Upper lobe of left lung (tissue), 6 donors: ENCODE measurements around the gene SFN. TPM values are rescaled to one million over a fixed set of nuclear protein-coding genes. Genes with fewer than 3 reads are reported as not detected.
A peak's percentile ranks its signal among the peaks of the same experiment; 100 is the strongest.

ENCODE experiments used
- ATAC-seq, 2 donors: fragments of 200-7000 bp; cut with Tn5 transposase; one replicate each; pipeline ENCODE4 v1.9.1; 2022; ENCODE audit warnings: mild to moderate bottlenecking in 2 of 2, moderate library complexity in 2 of 2; ENCODE audit not compliant: low FRiP score in 2 of 2
- DNase-seq, 2 donors: peaks; one replicate each; pipeline ENCODE4 v3.0.0-alpha.2; 2019 to 2020
- H3K27ac ChIP-seq, 4 donors: fragments of 200-600 bp; sonication (generic); one replicate each; pipeline ENCODE4 v1.5.1; 2016 to 2019
- H3K27me3 ChIP-seq, 4 donors: fragments of 200-600 bp; sonication (generic); one replicate each; pipeline ENCODE4 v1.5.1; 2017 to 2019
- H3K36me3 ChIP-seq, 4 donors: fragments of 200-600 bp; sonication (generic); one replicate each; pipeline ENCODE4 v1.5.1; 2016 to 2019
- H3K4me1 ChIP-seq, 4 donors: fragments of 200-600 bp; sonication (generic); one replicate each; pipeline ENCODE4 v1.5.1; 2018 to 2019
- H3K4me3 ChIP-seq, 4 donors: fragments of 200-600 bp; sonication (generic); one replicate each; pipeline ENCODE4 v1.5.1; 2017 to 2019; ENCODE audit warnings: mild to moderate bottlenecking in 2 of 4, moderate library complexity in 1 of 4
- H3K9me3 ChIP-seq, 4 donors: fragments of 200-600 bp; sonication (generic); one replicate each; pipeline ENCODE4 v1.5.1; 2018 to 2019
- CTCF ChIP-seq, 6 experiments: fragments of 450-650 bp in 4 of 6; fragments of 200-600 bp in 2 of 6; sonication (generic) in 2 of 6; IDR thresholded peaks; one replicate each; pipeline ENCODE4 v1.5.1; 2016 to 2019; ENCODE audit warnings: antibody characterized with exemption in 6 of 6
- EP300 ChIP-seq, 4 donors: sonication (generic); formaldehyde crosslinking; IDR thresholded peaks; one replicate each; pipeline ENCODE4 v1.5.1; 2017; ENCODE audit warnings: antibody characterized with exemption in 4 of 4, control low read depth in 2 of 4
- POLR2A ChIP-seq, 4 donors: fragments of 450-650 bp; IDR thresholded peaks; one replicate each; pipeline ENCODE4 v1.5.1; 2016 to 2017; ENCODE audit warnings: antibody characterized with exemption in 4 of 4, mild to moderate bottlenecking in 2 of 4
- POLR2AphosphoS5 ChIP-seq, 2 donors: sonication (generic); formaldehyde crosslinking; IDR thresholded peaks; one replicate each; pipeline ENCODE4 v1.5.1; 2017; ENCODE audit warnings: antibody characterized with exemption in 2 of 2
- WGBS, 2 donors: methylation state at CpG; one replicate each; pipeline ENCODE4 v1.1.5; 2017 to 2018; 5-methylcytosine and 5-hydroxymethylcytosine counted together
- total RNA-seq, 6 donors: library from RNA; depleted of rRNA in 4 of 6; stranded (reverse); fragments of >200 nt in 4 of 6; gene quantifications; one replicate each; pipeline versions ENCODE4 v1.1.0 to v1.2.1, GENCODE V29; 2016 to 2021
- donor health status: DM: no; HTN: no; CAD: no; lungs with moderate emphysema.
- donor health status: DM: no; HTN: yes; CAD: no; lungs with severe emphysema.

SFN gene
- total RNA-seq, 6 donors from 2014 or later, result 21.0 to 129 (median 70.1) TPM

- peak in 2 of 6 experiments; percentile 6 to 10 for TF ChIP-seq CTCF (IDR thresholded peaks at IDR 0.05)
- TF ChIP-seq POLR2A (IDR thresholded peaks at IDR 0.05), result peak in 3 of 4 donors; percentile 35 to 83 (median 78)
- TF ChIP-seq POLR2AphosphoS5 (IDR thresholded peaks at IDR 0.05), result peak; percentile 81 to 95
- TF ChIP-seq EP300 (IDR thresholded peaks at IDR 0.05), result peak in 1 of 4 donors; percentile 27
- peak; percentile 90 to 95 for ATAC-seq
These were observed 37.3 kb downstream of the SFN start, which contains the start of gene GPATCH3 for GRCh38 chr1:26900001-26900814. Gene GPATCH3 (minus strand): TSS chr1:26900467. CDS start chr1:26900442, 25 bp downstream.

GRCh38 chr1:26900815-26901511, 38.0 kb downstream of the SFN start:
- peak overlapping the region; percentile 71 to 100 (median 84) for H3K4me3 ChIP-seq
- H3K36me3 ChIP-seq, result peaks cover 5 to 24% (median 13%) of the 10 kb centered on the region in 4 donors
- no peaks in the 10 kb centered on the region for H3K9me3 ChIP-seq
- TF ChIP-seq EP300 (IDR thresholded peaks at IDR 0.05) (no peak), POLR2AphosphoS5 (IDR thresholded peaks at IDR 0.05) (no peak), CTCF (IDR thresholded peaks at IDR 0.05) (no peak), POLR2A (IDR thresholded peaks at IDR 0.05) (no peak)
- DNase-seq (no peak), ATAC-seq (no peak)
- H3K27ac ChIP-seq, result peak overlapping the region; percentile 85 to 93 (median 88)
- no peaks in the 10 kb centered on the region for H3K27me3 ChIP-seq
- 62 to 63% methylated on average over 18 of the region's 18 CpGs for WGBS, 2 donors
- peaks cover 15 to 28% (median 16%) of the 10 kb centered on the region in 4 donors for H3K4me1 ChIP-seq

More at GRCh38 chr1:26900001-26900814, 37.3 kb downstream of the SFN start, which contains the start of gene GPATCH3:
- Histone ChIP-seq H3K27me3 (no peaks in the 10 kb centered on the region), H3K4me1 (peaks cover 15 to 28% (median 16%) of the 10 kb centered on the region in 4 donors), H3K36me3 (peaks cover 7 to 31% (median 17%) of the 10 kb centered on the region in 4 donors), H3K27ac (peak within 1 kb of the TSS; percentile 85 to 93 (median 88)), H3K9me3 (no peaks in the 10 kb centered on the region), H3K4me3 (peak within 1 kb of the TSS; percentile 71 to 100 (median 84))
- DNase-seq, result peak; percentile 88 to 91
- 0 to 1% methylated on average over 44 to 50 of the region's 50 CpGs for WGBS, 2 donors

- peaks cover 0 to 20% (median 8%) of the 10 kb centered on the region in 4 donors for H3K4me1 ChIP-seq
- peak overlapping the region in 1 of 4 donors; percentile 3 for H3K27ac ChIP-seq
- TF ChIP-seq CTCF (IDR thresholded peaks at IDR 0.05) (no peak), POLR2A (IDR thresholded peaks at IDR 0.05) (no peak), POLR2AphosphoS5 (IDR thresholded peaks at IDR 0.05) (peak in 1 of 2 donors; percentile 10), EP300 (IDR thresholded peaks at IDR 0.05) (no peak)
- WGBS, 2 donors, result 56 to 62% methylated on average over 5 to 6 of the region's 6 CpGs
- H3K4me3 ChIP-seq, result no peak overlapping the region
- DNase-seq, result peak in 1 of 2 donors; percentile 77
- H3K27me3 ChIP-seq, result no peaks in the 10 kb centered on the region
- H3K36me3 ChIP-seq, result no peaks in the 10 kb centered on the region
- no peaks in the 10 kb centered on the region for H3K9me3 ChIP-seq
- ATAC-seq, result peak; percentile 60 to 73
These were observed 44.3 kb downstream of the SFN start for GRCh38 chr1:26907071-26907917.

GRCh38 chr1:26909951-26910342, 47.0 kb downstream of the SFN start:
- no peak for TF ChIP-seq POLR2AphosphoS5 (IDR thresholded peaks at IDR 0.05)
- no peak for TF ChIP-seq EP300 (IDR thresholded peaks at IDR 0.05)
- TF ChIP-seq POLR2A (IDR thresholded peaks at IDR 0.05), result no peak
- no peak for TF ChIP-seq CTCF (IDR thresholded peaks at IDR 0.05)

More at GRCh38 chr1:26909951-26910342, 47.0 kb downstream of the SFN start:
- no peaks in the 10 kb centered on the region for H3K36me3 ChIP-seq
- WGBS, 2 donors, result 77% methylated on average over 3 of the region's 3 CpGs; no CpG with 5 or more reads in 1 of the 2 donors
- DNase-seq, result no peak
- H3K4me3 ChIP-seq, result no peak overlapping the region
- no peaks in the 10 kb centered on the region for H3K27me3 ChIP-seq
- H3K4me1 ChIP-seq, result peaks cover 0 to 28% (median 8%) of the 10 kb centered on the region in 4 donors
- ATAC-seq, result no peak
- no peak overlapping the region for H3K27ac ChIP-seq
- no peaks in the 10 kb centered on the region for H3K9me3 ChIP-seq
